ENCODE data around the gene AUTS2.

- no peak for TF ChIP-seq CTCF (IDR thresholded peaks at IDR 0.05; ENCODE audit: poor library complexity, severe bottlenecking)
- no peak for TF ChIP-seq MXI1 (conservative IDR thresholded peaks at IDR 0.05; ENCODE audit: poor library complexity, severe bottlenecking)
- TF ChIP-seq POLR2AphosphoS5 (IDR thresholded peaks at IDR 0.05), result no peak
- no peak for TF ChIP-seq REST (IDR thresholded peaks at IDR 0.05; ENCODE audit: borderline replicate concordance)
- TF ChIP-seq EZH2 (IDR thresholded peaks at IDR 0.05; ENCODE audit: borderline replicate concordance, insufficient read depth, low read length, poor library complexity, severe bottlenecking), result no peak
- no peak for TF ChIP-seq SMC3 (conservative IDR thresholded peaks at IDR 0.05; ENCODE audit: poor library complexity)
- no peak for TF ChIP-seq TAF1 (IDR thresholded peaks at IDR 0.05; ENCODE audit: low read depth)
- no peak for TF ChIP-seq EP300 (conservative IDR thresholded peaks at IDR 0.05; ENCODE audit: poor library complexity, severe bottlenecking)
Observed at GRCh38 chr7:69844264-69844868, 246.1 kb downstream of the AUTS2 start.
